Activated CD4-positive, alpha-beta T cell treated with anti-CD3 and anti-CD28 coated beads, Interleukin-2, amount 50 U/mL, for 24 hours (primary cell): ENCODE measurements around the gene OR12D1.
"Not testable (repeated sequence)": the region's sequence is repeated elsewhere in the genome, so short reads cannot be mapped to it uniquely, and the experiment has no call there.

Experiments used
- DNase-seq, 2 donors: peaks; one replicate each; pipeline ENCODE4 v3.0.0-alpha.2; 2020; ENCODE audit warnings: low read depth in 1 of 2, low spot score in 1 of 2

OR12D1 gene

GRCh38 chr6:29414588-29414987 lies at the start of gene OR12D1:
Gene OR12D1 (plus strand): TSS chr6:29414928.
- no peak for DNase-seq

- no peak for DNase-seq
Measured at GRCh38 chr6:29368765-29369164, 46.0 kb upstream of the OR12D1 start, which contains the start of gene OR5V1. Gene OR5V1 (minus strand): TSS chr6:29368865. CDS start chr6:29356195, 12,670 bp downstream.

- no peak for DNase-seq
Measured at GRCh38 chr6:29375191-29375590, 39.5 kb upstream of the OR12D1 start, which contains the start of gene OR12D3. Gene OR12D3 (minus strand): TSS chr6:29375291. CDS start chr6:29375287, 4 bp downstream.

GRCh38 chr6:29376003-29376402 lies 38.7 kb upstream of the OR12D1 start:
- no peak for DNase-seq

GRCh38 chr6:29388533-29388932 lies 26.2 kb upstream of the OR12D1 start:
- DNase-seq, result no peak

- no peak for DNase-seq
Measured at GRCh38 chr6:29395331-29395730, 19.4 kb upstream of the OR12D1 start, which contains the start of gene OR12D2. Gene OR12D2 (plus strand): TSS chr6:29395631. CDS start chr6:29396700, 1,069 bp downstream.

GRCh38 chr6:29399525-29399924 lies 15.2 kb upstream of the OR12D1 start:
- no peak for DNase-seq

GRCh38 chr6:29403801-29404200 lies 10.9 kb upstream of the OR12D1 start:
- DNase-seq, result no peak

GRCh38 chr6:29419516-29419915 lies 4.8 kb downstream of the OR12D1 start:
- DNase-seq, result no peak

- DNase-seq, result no peak
Measured at GRCh38 chr6:29424168-29424567, 9.4 kb downstream of the OR12D1 start.

- no peak for DNase-seq
Measured at GRCh38 chr6:29424575-29424974, 9.8 kb downstream of the OR12D1 start.

- DNase-seq, result no peak
Measured at GRCh38 chr6:29425075-29425474, 10.3 kb downstream of the OR12D1 start.

GRCh38 chr6:29426654-29427053 lies 11.9 kb downstream of the OR12D1 start:
- no peak for DNase-seq

- DNase-seq, result not testable (repeated sequence)
Measured at GRCh38 chr6:29436730-29437129, 22.0 kb downstream of the OR12D1 start.

GRCh38 chr6:29439006-29439405 lies 24.3 kb downstream of the OR12D1 start, which contains the start of gene OR10C1:
Gene OR10C1 (plus strand): TSS chr6:29439306. CDS start chr6:29440016, 710 bp downstream.
- no peak for DNase-seq

- DNase-seq, result no peak
Measured at GRCh38 chr6:29442719-29443118, 28.0 kb downstream of the OR12D1 start.

- DNase-seq, result not testable (repeated sequence)
Measured at GRCh38 chr6:29444031-29444430, 29.3 kb downstream of the OR12D1 start.

GRCh38 chr6:29447670-29448069 lies 32.9 kb downstream of the OR12D1 start:
- DNase-seq, result no peak

GRCh38 chr6:29451471-29452193 lies 36.9 kb downstream of the OR12D1 start:
- no peak for DNase-seq

- no peak for DNase-seq
Measured at GRCh38 chr6:29456971-29457370, 42.2 kb downstream of the OR12D1 start, which contains the start of the genes OR11A1 and OR2H1. Gene OR11A1 (minus strand): TSS chr6:29457071. CDS start chr6:29427641, 29,430 bp downstream. Gene OR2H1 (plus strand): TSS chr6:29457155. CDS start chr6:29461770, 4,615 bp downstream.

GRCh38 chr6:29461021-29461814 lies 46.5 kb downstream of the OR12D1 start:
- DNase-seq, result no peak

- no peak for DNase-seq
Measured at GRCh38 chr6:29462022-29462421, 47.3 kb downstream of the OR12D1 start.
